ENCODE data around the gene CPAMD8.

The CPAMD8 gene

DNA sequence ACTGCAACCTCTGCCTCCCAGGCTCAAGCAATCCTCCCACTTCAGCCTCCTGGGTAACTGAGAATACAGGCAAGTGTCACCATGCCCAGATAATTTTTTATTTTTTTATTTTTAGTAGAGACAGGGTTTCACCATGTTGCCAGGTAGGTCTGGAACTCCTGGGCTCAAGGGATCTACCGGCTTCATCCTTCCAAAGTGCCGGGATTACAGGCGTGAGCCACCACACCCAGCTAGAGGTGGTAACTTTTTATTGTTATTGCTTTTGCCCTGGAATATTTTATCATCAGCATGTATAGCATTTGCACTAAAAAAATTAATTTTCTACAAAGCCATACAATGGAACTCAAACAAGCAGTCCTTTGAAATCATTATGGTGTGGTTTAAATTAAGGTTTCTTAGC is 34.6 kb upstream of the CPAMD8 start:
- H3K36me3 ChIP-seq (ENCODE audit: insufficient read depth, low read length), result peaks cover 28% of the 10 kb centered on the region
- H3K4me1 ChIP-seq (ENCODE audit: insufficient read depth, low read length), result no peaks in the 10 kb centered on the region
- no peak overlapping the region for H3K9ac ChIP-seq (ENCODE audit: low read length)
- H3K27ac ChIP-seq (ENCODE audit: low read depth, low read length), result no peak overlapping the region
- no peak overlapping the region for H3K4me3 ChIP-seq (ENCODE audit: low read depth in 1 of 2, low read length in 2 of 2)
- H3K27me3 ChIP-seq (ENCODE audit: control insufficient read depth in 1 of 2, insufficient read depth in 2 of 2, low read length in 2 of 2), result no peaks in the 10 kb centered on the region
- H3K9me3 ChIP-seq (ENCODE audit: low read length), result peaks cover 5% of the 10 kb centered on the region

DNA sequence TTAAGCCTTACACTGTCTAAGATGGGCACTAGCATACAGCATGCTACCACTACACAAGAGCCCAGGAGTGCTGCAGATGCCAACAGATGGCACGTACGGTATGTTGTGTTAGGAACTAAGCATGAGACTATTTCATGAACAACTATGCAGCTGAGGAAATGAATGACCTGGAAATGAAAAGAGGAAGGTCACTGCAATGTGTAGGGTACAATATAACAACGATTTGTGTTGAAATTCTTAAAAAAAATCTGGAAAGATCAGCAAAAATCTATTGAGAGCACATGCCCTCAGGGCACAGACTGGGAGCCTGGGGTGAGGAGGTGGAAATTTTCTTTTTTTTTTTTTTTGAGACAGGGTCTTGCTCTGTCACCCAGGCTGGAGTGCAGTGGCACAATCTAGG is 34.2 kb upstream of the CPAMD8 start:
- no peak overlapping the region for H3K4me3 ChIP-seq (ENCODE audit: low read depth in 1 of 2, low read length in 2 of 2)
- H3K27ac ChIP-seq (ENCODE audit: low read depth, low read length), result no peak overlapping the region
- H3K27me3 ChIP-seq (ENCODE audit: control insufficient read depth in 1 of 2, insufficient read depth in 2 of 2, low read length in 2 of 2), result no peaks in the 10 kb centered on the region
- no peaks in the 10 kb centered on the region for H3K4me1 ChIP-seq (ENCODE audit: insufficient read depth, low read length)
- H3K9me3 ChIP-seq (ENCODE audit: low read length), result peaks cover 5% of the 10 kb centered on the region
- peaks cover 32% of the 10 kb centered on the region for H3K36me3 ChIP-seq (ENCODE audit: insufficient read depth, low read length)
- H3K9ac ChIP-seq (ENCODE audit: low read length), result no peak overlapping the region

DNA sequence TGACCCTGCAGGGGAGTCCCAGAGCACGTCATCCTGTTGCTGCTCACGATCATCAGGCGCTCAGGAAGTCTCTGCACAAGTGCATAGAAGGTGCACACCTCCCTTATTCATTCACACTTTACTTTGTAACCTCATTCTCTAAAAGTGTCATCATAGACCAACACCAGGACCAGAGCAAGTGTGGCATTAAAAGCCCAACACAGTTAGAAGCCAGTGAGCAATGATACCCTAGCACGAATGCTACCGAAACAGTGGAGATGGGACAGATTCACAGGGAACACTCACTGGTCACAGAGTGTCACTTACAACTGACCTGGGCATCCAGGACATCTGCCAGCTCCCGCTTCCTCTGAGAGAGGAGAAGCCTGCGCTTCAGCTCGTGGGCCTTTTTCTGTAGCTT is 31.6 kb upstream of the CPAMD8 start:
- H3K4me3 ChIP-seq (ENCODE audit: low read depth in 1 of 2, low read length in 2 of 2), result no peak overlapping the region
- H3K9ac ChIP-seq (ENCODE audit: low read length), result no peak overlapping the region
- H3K36me3 ChIP-seq (ENCODE audit: insufficient read depth, low read length), result peaks cover 36% of the 10 kb centered on the region
- H3K4me1 ChIP-seq (ENCODE audit: insufficient read depth, low read length), result no peaks in the 10 kb centered on the region
- no peak overlapping the region for H3K27ac ChIP-seq (ENCODE audit: low read depth, low read length)
- no peaks in the 10 kb centered on the region for H3K27me3 ChIP-seq (ENCODE audit: control insufficient read depth in 1 of 2, insufficient read depth in 2 of 2, low read length in 2 of 2)
- peaks cover 5% of the 10 kb centered on the region for H3K9me3 ChIP-seq (ENCODE audit: low read length)

DNA sequence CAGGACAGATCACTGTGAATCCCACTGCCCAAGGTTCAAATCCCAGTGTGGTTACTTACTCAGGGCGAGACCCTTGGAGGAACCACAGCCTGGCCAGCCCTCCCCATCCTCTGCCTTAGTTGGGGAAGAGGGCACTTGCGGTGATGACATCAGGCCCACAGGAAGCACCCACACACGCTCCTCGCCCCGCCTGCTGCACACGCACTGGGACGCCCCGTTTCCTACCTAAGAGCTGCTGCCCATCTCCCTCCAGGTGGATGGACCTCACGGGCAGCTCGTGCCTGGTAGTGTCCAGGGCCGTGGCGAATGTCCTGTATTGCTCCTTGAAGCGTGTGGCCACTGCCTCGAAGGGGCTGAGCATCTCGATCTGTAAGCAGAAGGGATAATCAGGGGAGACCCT is 29.0 kb upstream of the CPAMD8 start:
- H3K27me3 ChIP-seq (ENCODE audit: control insufficient read depth in 1 of 2, insufficient read depth in 2 of 2, low read length in 2 of 2), result no peaks in the 10 kb centered on the region
- H3K4me1 ChIP-seq (ENCODE audit: insufficient read depth, low read length), result no peaks in the 10 kb centered on the region
- H3K27ac ChIP-seq (ENCODE audit: low read depth, low read length), result no peak overlapping the region
- H3K9ac ChIP-seq (ENCODE audit: low read length), result no peak overlapping the region
- H3K4me3 ChIP-seq (ENCODE audit: low read depth in 1 of 2, low read length in 2 of 2), result no peak overlapping the region
- peaks cover 5% of the 10 kb centered on the region for H3K9me3 ChIP-seq (ENCODE audit: low read length)
- H3K36me3 ChIP-seq (ENCODE audit: insufficient read depth, low read length), result peaks cover 44% of the 10 kb centered on the region

DNA sequence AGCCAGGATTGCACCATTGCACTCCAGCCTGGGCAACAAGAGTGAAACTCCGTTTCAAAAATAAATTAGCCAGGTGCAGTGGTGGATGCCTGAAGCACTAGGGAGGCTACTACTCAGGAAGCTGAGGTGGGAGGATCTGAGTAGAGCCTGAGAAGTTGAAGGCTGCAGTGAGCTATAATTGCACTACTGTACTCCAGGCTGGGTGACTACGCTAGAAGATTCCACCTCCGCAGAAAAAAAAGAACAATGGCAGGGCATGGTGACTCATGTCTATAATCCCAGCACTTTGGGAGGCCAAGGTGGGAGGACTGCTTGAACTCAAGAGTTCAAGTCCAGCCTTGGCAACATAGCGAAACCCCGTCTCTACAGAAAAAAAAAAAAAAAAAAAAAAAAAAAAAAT is 28.1 kb upstream of the CPAMD8 start:
- Histone ChIP-seq H3K27me3 (ENCODE audit: control insufficient read depth in 1 of 2, insufficient read depth in 2 of 2, low read length in 2 of 2) (no peaks in the 10 kb centered on the region), H3K4me3 (ENCODE audit: low read depth in 1 of 2, low read length in 2 of 2) (no peak overlapping the region), H3K36me3 (ENCODE audit: insufficient read depth, low read length) (peaks cover 43% of the 10 kb centered on the region), H3K4me1 (ENCODE audit: insufficient read depth, low read length) (no peaks in the 10 kb centered on the region), H3K27ac (ENCODE audit: low read depth, low read length) (no peak overlapping the region), H3K9me3 (ENCODE audit: low read length) (peaks cover 5% of the 10 kb centered on the region), H3K9ac (ENCODE audit: low read length) (no peak overlapping the region)

DNA sequence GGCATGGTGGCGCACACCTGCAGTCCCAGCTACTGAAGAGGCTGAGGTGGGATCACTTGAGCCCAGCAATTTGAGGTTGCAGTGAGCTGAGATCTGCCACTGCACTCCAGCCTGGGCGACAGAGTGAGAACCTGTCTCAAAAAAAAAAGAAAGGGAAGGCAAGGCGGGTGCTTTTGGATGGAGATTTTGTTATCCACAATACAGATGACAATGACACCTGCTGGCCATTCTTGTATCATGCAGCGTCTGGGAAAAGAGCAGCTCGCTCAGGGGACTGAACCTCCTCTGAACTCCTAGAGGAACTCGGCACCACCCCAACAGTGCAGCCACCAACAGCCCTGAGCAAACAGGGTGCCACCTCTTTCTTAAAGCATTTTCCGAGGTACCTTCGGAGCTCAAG is 25.8 kb upstream of the CPAMD8 start:
- no peak overlapping the region for H3K27ac ChIP-seq (ENCODE audit: low read depth, low read length)
- H3K9ac ChIP-seq (ENCODE audit: low read length), result no peak overlapping the region
- no peaks in the 10 kb centered on the region for H3K27me3 ChIP-seq (ENCODE audit: control insufficient read depth in 1 of 2, insufficient read depth in 2 of 2, low read length in 2 of 2)
- H3K9me3 ChIP-seq (ENCODE audit: low read length), result no peaks in the 10 kb centered on the region
- H3K4me3 ChIP-seq (ENCODE audit: low read depth in 1 of 2, low read length in 2 of 2), result no peak overlapping the region
- no peaks in the 10 kb centered on the region for H3K4me1 ChIP-seq (ENCODE audit: insufficient read depth, low read length)
- peaks cover 20% of the 10 kb centered on the region for H3K36me3 ChIP-seq (ENCODE audit: insufficient read depth, low read length)

DNA sequence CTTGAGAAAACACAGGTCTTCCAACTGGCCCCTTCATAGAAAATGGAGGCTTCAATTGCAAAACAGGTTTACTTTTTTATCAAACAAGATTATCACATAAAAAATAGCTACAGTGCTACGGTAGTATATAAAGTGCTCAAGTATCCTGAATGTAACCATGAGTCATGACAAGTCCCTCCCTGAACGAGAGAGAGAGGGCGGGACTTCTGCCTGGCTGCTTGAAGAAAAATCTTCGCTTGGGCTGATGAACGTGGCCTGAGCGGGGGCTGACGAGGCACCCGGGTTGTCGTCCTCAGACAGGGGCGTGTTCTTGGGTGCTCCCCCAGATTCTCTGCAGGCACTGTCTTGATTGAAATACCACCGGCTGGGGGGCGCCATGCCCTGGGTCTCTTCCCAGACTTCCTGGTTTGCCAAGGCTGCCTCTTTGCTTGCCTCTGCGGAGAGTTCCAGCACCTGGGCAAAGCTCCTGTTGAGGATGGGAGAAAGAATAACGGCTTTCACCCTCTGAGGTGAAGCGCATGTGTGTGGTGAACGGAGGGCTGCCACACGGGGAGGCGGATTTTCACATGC is 23.2 kb upstream of the CPAMD8 start:
- H3K9me3 ChIP-seq (ENCODE audit: low read length), result no peaks in the 10 kb centered on the region
- no peaks in the 10 kb centered on the region for H3K4me1 ChIP-seq (ENCODE audit: insufficient read depth, low read length)
- H3K27ac ChIP-seq (ENCODE audit: low read depth, low read length), result no peak overlapping the region
- H3K36me3 ChIP-seq (ENCODE audit: insufficient read depth, low read length), result peaks cover 8% of the 10 kb centered on the region
- H3K9ac ChIP-seq (ENCODE audit: low read length), result no peak overlapping the region
- H3K4me3 ChIP-seq (ENCODE audit: low read depth in 1 of 2, low read length in 2 of 2), result no peak overlapping the region
- H3K27me3 ChIP-seq (ENCODE audit: control insufficient read depth in 1 of 2, insufficient read depth in 2 of 2, low read length in 2 of 2), result no peaks in the 10 kb centered on the region

DNA sequence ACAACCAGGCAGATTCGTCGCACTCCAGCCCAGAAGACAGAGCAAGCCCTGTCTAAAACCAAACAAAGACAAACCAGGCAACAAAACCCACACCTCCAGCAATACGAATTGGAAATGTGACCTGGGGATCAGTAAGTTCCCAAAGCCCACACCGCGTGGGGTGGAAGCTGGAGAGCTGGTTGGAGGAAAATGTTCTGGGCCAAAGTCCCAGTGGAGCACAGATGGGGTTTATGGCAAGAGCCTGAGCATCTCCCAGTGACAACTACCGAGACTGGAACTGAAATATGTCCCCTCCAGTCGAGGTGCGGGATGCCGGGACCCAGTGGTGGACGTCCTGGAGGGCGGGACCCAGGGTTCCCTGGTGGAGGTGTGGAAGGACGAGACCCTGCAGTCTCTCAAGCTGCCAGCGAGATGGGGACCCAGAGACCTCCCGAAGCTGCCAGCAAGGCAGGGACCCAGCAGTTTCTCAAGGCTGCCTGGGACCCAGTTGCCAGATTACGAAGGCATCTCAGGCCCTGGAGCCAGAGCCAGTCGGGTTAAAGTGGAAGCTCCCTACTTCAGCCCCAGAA is 22.4 kb upstream of the CPAMD8 start:
- Histone ChIP-seq H3K4me1 (ENCODE audit: insufficient read depth, low read length) (no peaks in the 10 kb centered on the region), H3K4me3 (ENCODE audit: low read depth in 1 of 2, low read length in 2 of 2) (no peak overlapping the region), H3K27me3 (ENCODE audit: control insufficient read depth in 1 of 2, insufficient read depth in 2 of 2, low read length in 2 of 2) (no peaks in the 10 kb centered on the region), H3K27ac (ENCODE audit: low read depth, low read length) (no peak overlapping the region), H3K9me3 (ENCODE audit: low read length) (no peaks in the 10 kb centered on the region), H3K9ac (ENCODE audit: low read length) (no peak overlapping the region), H3K36me3 (ENCODE audit: insufficient read depth, low read length) (peaks cover 8% of the 10 kb centered on the region)

DNA sequence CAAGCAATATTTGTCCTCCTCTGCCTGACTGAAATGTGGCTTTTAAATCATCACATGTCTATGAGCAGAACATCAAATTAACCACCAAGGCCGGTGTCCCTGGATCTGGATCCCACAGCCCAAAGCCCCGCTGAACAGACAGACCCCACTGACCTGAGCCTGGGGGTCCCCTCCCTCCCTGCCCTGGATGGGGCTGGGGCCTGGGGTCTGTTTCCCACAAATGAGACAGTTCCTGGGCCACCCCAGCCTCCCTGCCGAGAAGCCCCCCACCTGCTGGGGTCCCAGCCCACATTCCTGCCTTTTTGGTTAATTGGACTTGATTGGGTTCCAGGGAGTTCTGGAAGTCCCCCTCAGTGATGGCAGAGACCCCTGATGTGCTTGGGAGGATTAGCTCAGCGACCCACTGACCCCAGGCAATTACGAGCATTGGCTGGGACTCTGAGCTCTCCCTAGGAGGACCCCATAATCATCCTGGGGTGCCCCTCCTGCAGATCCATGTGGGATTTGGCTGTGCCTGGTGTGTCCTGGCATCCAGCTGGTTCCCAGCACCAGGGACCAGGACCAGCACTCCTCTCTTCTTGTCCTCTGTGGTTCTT is 19.4 kb upstream of the CPAMD8 start:
- Histone ChIP-seq H3K36me3 (ENCODE audit: insufficient read depth, low read length) (no peaks in the 10 kb centered on the region), H3K9me3 (ENCODE audit: low read length) (no peaks in the 10 kb centered on the region), H3K27me3 (ENCODE audit: control insufficient read depth in 1 of 2, insufficient read depth in 2 of 2, low read length in 2 of 2) (no peaks in the 10 kb centered on the region), H3K27ac (ENCODE audit: low read depth, low read length) (no peak overlapping the region), H3K4me1 (ENCODE audit: insufficient read depth, low read length) (no peaks in the 10 kb centered on the region), H3K9ac (ENCODE audit: low read length) (no peak overlapping the region), H3K4me3 (ENCODE audit: low read depth in 1 of 2, low read length in 2 of 2) (no peak overlapping the region)

DNA sequence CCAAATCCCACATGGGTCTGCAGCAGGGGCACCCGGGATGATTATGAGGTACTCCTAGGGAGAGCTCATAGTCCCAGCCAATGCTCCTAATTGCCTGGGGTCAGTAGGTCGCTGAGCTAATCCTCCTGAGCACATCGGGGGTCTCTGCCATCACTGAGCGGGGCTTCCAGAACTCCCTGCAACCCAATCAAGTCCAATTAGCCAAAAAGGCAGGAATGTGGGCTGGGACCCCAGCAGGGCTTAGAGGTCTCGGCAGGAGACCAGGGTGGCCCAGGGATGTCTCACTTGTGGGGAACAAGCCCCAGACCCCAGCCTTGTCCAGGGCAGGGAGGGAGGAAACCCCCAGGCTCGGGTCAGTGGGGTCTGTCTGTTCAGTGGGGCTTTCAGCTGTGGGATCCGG is 17.1 kb upstream of the CPAMD8 start:
- Histone ChIP-seq H3K9me3 (ENCODE audit: low read length) (no peaks in the 10 kb centered on the region), H3K4me1 (ENCODE audit: insufficient read depth, low read length) (no peaks in the 10 kb centered on the region), H3K9ac (ENCODE audit: low read length) (no peak overlapping the region), H3K27ac (ENCODE audit: low read depth, low read length) (no peak overlapping the region), H3K4me3 (ENCODE audit: low read depth in 1 of 2, low read length in 2 of 2) (no peak overlapping the region), H3K36me3 (ENCODE audit: insufficient read depth, low read length) (no peaks in the 10 kb centered on the region), H3K27me3 (ENCODE audit: control insufficient read depth in 1 of 2, insufficient read depth in 2 of 2, low read length in 2 of 2) (no peaks in the 10 kb centered on the region)

DNA sequence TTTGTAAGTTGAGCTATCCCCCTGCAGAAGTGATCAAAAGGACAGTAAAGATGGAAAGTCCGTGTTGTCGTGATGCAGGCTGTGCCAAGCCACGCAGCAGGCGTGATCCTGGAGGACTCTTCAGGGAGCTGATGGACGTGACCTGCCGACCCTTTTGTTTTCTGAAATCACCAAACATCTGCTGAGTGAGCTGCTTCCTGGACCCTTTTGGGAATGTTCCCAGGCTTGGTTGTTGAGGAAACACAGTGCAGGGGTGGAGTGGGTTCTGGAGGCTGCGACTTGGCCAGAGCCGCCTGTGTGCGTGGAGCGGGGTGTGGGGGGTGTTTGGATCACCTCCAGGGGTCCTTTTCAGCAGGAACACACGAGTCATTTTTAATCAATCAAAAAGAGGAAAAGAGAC is 15.4 kb upstream of the CPAMD8 start:
- H3K27me3 ChIP-seq (ENCODE audit: control insufficient read depth in 1 of 2, insufficient read depth in 2 of 2, low read length in 2 of 2), result no peaks in the 10 kb centered on the region
- no peak overlapping the region for H3K9ac ChIP-seq (ENCODE audit: low read length)
- H3K4me1 ChIP-seq (ENCODE audit: insufficient read depth, low read length), result no peaks in the 10 kb centered on the region
- H3K4me3 ChIP-seq (ENCODE audit: low read depth in 1 of 2, low read length in 2 of 2), result no peak overlapping the region
- no peaks in the 10 kb centered on the region for H3K36me3 ChIP-seq (ENCODE audit: insufficient read depth, low read length)
- no peak overlapping the region for H3K27ac ChIP-seq (ENCODE audit: low read depth, low read length)
- H3K9me3 ChIP-seq (ENCODE audit: low read length), result no peaks in the 10 kb centered on the region

DNA sequence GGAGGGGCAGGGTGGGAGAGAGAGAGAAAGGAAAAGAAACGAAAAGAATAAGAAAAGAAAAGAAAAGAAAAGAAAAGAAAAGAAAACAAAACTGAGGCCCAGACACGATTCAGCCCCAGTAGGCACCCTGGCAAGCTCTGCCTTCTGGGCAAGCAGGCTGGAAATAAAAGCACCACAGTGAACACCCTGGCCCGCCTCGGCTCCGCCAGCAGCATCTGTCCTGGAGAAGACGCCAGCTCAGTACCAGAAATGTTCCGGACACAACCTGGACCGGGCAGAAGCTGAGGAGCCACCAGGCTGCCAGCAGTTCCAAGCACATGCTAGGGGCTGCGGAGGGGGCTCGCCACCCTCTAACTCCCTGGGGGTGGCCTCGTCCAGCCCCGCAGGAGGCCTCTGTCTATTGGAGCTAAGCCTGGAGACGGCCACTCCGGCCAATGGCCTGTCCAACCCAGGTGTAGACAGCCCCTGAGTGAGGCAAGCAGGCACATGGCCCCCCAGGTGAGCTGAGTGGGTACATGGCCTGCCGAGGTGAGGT is 11.4 kb upstream of the CPAMD8 start:
- no peak overlapping the region for H3K9ac ChIP-seq (ENCODE audit: low read length)
- no peaks in the 10 kb centered on the region for H3K9me3 ChIP-seq (ENCODE audit: low read length)
- H3K36me3 ChIP-seq (ENCODE audit: insufficient read depth, low read length), result no peaks in the 10 kb centered on the region
- no peaks in the 10 kb centered on the region for H3K27me3 ChIP-seq (ENCODE audit: control insufficient read depth in 1 of 2, insufficient read depth in 2 of 2, low read length in 2 of 2)
- H3K4me3 ChIP-seq (ENCODE audit: low read depth in 1 of 2, low read length in 2 of 2), result no peak overlapping the region
- H3K4me1 ChIP-seq (ENCODE audit: insufficient read depth, low read length), result no peaks in the 10 kb centered on the region
- H3K27ac ChIP-seq (ENCODE audit: low read depth, low read length), result no peak overlapping the region
